Measurements from ENCODE around the gene TEX19. TPM values are rescaled to one million over a fixed set of nuclear protein-coding genes. Genes with fewer than 3 reads are reported as not detected.
A peak's percentile ranks its signal among the peaks of the same experiment; 100 is the strongest.

Gene TEX19
- total and polyA plus RNA-seq, 8 donors: not detected

GRCh38 chr17:82327289-82327688 is 31.8 kb upstream of the TEX19 start:
- DNase-seq: no peak
- H3K9me3 ChIP-seq: no peaks in the 10 kb centered on the region
- H3K4me1 ChIP-seq: no peaks in the 10 kb centered on the region
- WGBS, 2 donors: 82 to 89% methylated on average over 15 of the region's 15 CpGs
- H3K27me3 ChIP-seq: no peaks in the 10 kb centered on the region
- TF ChIP-seq CTCF (IDR thresholded peaks at IDR 0.05): no peak
- FAIRE-seq: no peak
- intact Hi-C loops (cut with DNase I): loop anchor here in 2 of 3 donors (10.0 kb wide), 2 partner anchors 92 to 122 kb away; no protein-coding TSS in a partner anchor
- no peak for ATAC-seq
- no peak overlapping the region for H3K27ac ChIP-seq
- no peak overlapping the region for H3K4me3 ChIP-seq
- no peaks in the 10 kb centered on the region for H3K36me3 ChIP-seq

DNA sequence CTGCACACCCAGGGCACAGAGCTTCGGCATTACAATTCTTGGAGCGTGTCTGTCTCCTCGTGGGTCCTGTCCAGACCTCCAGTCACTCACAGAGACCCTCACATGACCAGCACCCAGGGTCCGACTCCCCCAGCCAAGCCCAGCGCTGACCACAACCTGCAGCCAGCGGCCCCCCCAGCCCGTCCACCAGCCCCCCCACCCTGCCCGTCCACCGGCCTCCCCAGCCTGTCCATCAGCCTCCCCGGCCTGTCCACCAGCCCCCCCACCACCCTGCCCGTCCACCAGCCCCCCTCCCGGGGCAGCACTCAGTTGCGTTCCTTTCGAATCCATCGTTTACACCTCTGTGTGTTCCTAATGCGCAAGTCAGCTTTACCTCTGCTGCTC is 31.3 kb upstream of the TEX19 start:
- Histone ChIP-seq H3K4me3 (no peak overlapping the region), H3K36me3 (no peaks in the 10 kb centered on the region), H3K27ac (no peak overlapping the region), H3K4me1 (peaks cover 0 to 2% (median 0%) of the 10 kb centered on the region in 3 donors), H3K9me3 (no peaks in the 10 kb centered on the region), H3K27me3 (no peaks in the 10 kb centered on the region)
- FAIRE-seq (no peak), ATAC-seq (no peak), DNase-seq (no peak)
- TF ChIP-seq CTCF (IDR thresholded peaks at IDR 0.05): no peak
- intact Hi-C loops (cut with DNase I): loop anchor here in 2 of 3 donors (10.0 kb wide), 2 partner anchors 93 to 123 kb away; no protein-coding TSS in a partner anchor
- 78 to 80% methylated on average over 16 of the region's 16 CpGs for WGBS, 2 donors

DNA sequence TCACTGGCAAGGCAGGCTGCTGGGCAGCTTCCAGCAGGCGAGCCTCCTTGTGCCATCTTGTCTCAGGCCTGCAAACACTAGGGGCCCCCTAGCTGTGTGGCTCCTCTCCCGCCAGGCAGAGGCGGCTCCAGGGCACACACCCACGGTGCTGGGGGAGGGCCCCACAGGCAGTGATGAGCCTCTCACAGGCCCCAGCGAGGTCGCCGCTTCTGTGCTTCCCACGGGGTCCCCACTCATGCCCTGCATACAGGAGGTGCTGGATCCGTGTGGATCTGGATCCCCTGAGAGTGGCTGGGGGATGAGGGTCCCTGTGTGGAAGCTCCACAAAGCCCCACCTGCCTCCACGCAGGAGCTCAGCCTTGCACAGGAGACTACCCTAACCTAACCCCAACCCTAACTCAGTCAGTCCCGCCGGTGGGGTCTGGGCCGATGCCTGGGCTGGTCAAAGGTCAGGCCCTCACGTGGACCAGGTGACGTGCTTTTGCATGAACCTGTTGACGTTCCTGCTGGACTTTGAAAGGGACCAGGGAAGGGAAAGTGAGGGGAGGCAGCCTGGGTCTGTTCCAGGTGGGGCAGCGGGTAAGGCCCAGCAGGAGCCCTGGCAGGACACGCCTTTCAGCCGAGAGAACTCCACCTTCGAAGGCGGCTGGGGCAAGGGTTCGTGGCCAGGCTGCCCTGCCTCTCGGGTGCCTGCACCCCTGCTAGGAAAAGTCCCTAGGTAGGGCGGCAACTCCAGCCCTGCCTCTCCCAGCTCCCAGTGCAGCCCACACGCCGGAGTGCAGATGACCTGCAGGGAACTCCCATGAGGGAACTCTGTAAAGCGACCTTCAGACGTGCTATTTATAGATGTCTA is 30.7 kb upstream of the TEX19 start:
- DNase-seq (peak in 3 of 6 donors; percentile 42 to 60 (median 59)), FAIRE-seq (no peak), ATAC-seq (peak in 2 of 4 donors; percentile 7 to 23)
- H3K4me3 ChIP-seq: no peak overlapping the region
- no peaks in the 10 kb centered on the region for H3K27me3 ChIP-seq
- H3K36me3 ChIP-seq: no peaks in the 10 kb centered on the region
- TF ChIP-seq CTCF (IDR thresholded peaks at IDR 0.05): no peak
- intact Hi-C loops (cut with DNase I): loop anchor here in 2 of 3 donors (10.0 kb wide), 2 partner anchors 94 to 124 kb away; no protein-coding TSS in a partner anchor
- no peaks in the 10 kb centered on the region for H3K9me3 ChIP-seq
- 43 to 58% methylated on average over 28 of the region's 28 CpGs for WGBS, 2 donors
- H3K27ac ChIP-seq: no peak overlapping the region
- H3K4me1 ChIP-seq: peaks cover 0 to 5% (median 0%) of the 10 kb centered on the region in 3 donors

- TF ChIP-seq CTCF (IDR thresholded peaks at IDR 0.05): no peak
- intact Hi-C loops (cut with DNase I): loop anchor here in 2 of 3 donors (10.0 kb wide), 2 partner anchors 94 to 124 kb away; no protein-coding TSS in a partner anchor
- Histone ChIP-seq H3K9me3 (no peaks in the 10 kb centered on the region), H3K27ac (no peak overlapping the region), H3K4me3 (no peak overlapping the region), H3K36me3 (no peaks in the 10 kb centered on the region), H3K4me1 (peaks cover 0 to 6% (median under 1%) of the 10 kb centered on the region in 3 donors), H3K27me3 (no peaks in the 10 kb centered on the region)
- FAIRE-seq: no peak
- 82% methylated on average over 15 of the region's 15 CpGs for WGBS, 2 donors
- ATAC-seq: no peak
- DNase-seq: peak in 1 of 6 donors; percentile 58
Observed at GRCh38 chr17:82328994-82329507, 30.0 kb upstream of the TEX19 start.

Measured in pancreas (tissue), 10 donors.